Gastrocnemius medialis (tissue), 4 donors: Measurements from ENCODE around the gene PRKG1.

ENCODE experiments used
- CTCF ChIP-seq, 5 experiments: fragments of 450-650 bp in 3 of 5; fragments of 200-600 bp in 2 of 5; sonication (generic) in 2 of 5; IDR thresholded peaks in 4 of 5; conservative IDR thresholded peaks in 1 of 5; 1 replicate in 4 of 5; 2 replicates in 1 of 5; pipeline ENCODE4 v1.5.1; 2016 to 2019; ENCODE audit warnings: antibody characterized with exemption in 5 of 5, mild to moderate bottlenecking in 3 of 5, moderate library complexity in 3 of 5
- POLR2A ChIP-seq, 2 donors: fragments of 450-650 bp; IDR thresholded peaks; one replicate each; pipeline ENCODE4 v1.6.1; 2017; ENCODE audit warnings: antibody characterized with exemption in 2 of 2, mild to moderate bottlenecking in 2 of 2, moderate library complexity in 2 of 2

DNA sequence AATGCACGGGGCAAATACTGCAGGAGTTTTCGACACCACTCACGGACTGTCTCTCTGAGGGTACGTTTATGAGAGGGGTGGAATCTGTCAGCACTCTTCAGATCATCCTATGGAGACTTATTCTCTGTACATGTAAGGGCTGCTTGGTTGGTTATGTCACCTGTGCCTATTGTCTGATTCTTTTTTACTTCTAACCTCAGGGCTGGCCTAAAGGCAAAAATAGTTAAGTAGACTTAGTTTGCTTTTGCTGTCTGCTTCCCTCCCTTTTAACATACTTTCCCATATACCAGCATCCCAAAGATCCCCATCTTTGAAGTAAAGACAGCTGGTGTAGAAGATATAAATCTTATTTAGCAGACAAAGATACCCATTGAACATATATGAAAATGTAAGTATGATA is 105.9 kb downstream of the PRKG1 start:
- TF ChIP-seq CTCF (IDR thresholded peaks at IDR 0.05 in 4 of 5, conservative IDR thresholded peaks at IDR 0.05 in 1 of 5) (no peak), POLR2A (IDR thresholded peaks at IDR 0.05) (no peak)
